HepG2 (cell line): ENCODE results near the gene INPP4B. TPM values are rescaled to one million over a fixed set of nuclear protein-coding genes. Genes with fewer than 3 reads are reported as not detected.

Experiments
- ATAC-seq: fragments of 200-7000 bp; cut with Tn5 transposase; 3 replicates; pipeline ENCODE4 v1.9.1; 2020; ENCODE audit warnings: mild to moderate bottlenecking, moderate library complexity
- BruUV-seq: library from RNA; stranded (reverse); fragments of 400-500 nt; replicated peaks from 2 replicates; lab custom pipeline; 2021; lab: Mats Ljungman, UMichigan
- CTCF ChIA-PET: fragments of 300-600 bp; formaldehyde crosslinking; extraction: SDS; loops from one replicate; lab custom pipeline; 2021; ENCODE audit warnings: low total read pairs, inconsistent platforms, low intra/inter-chr PET ratio; lab: Yijun Ruan, JAX
- POLR2A ChIA-PET: fragments of 350-600 bp; sonication (Branson Sonifier 250); formaldehyde crosslinking; loops from one replicate; lab custom pipeline; 2020; ENCODE audit warnings: antibody characterized with exemption, inconsistent platforms; lab: Yijun Ruan, JAX
- DNase-seq: peaks from one replicate; pipeline ENCODE4 v3.0.0-alpha.2; 2015; ENCODE audit warnings: low spot score
- FAIRE-seq: peaks from 3 replicates; lab custom pipeline; 2011; peaks lifted over from hg19 to GRCh38; lab: Jason Lieb, UNC
- H2AFZ ChIP-seq: one replicate; pipeline ENCODE4 v1.6.1; 2011; ENCODE audit warnings: low read length, inconsistent platforms
- H3K27ac ChIP-seq: fragments of 300-600 bp; 3 replicates; pipeline ENCODE4 v1.8.0; 2011; ENCODE audit warnings: mixed run types, mild to moderate bottlenecking, mixed read lengths, low read length, inconsistent platforms; ENCODE audit not compliant: insufficient read depth; ENCODE audit errors: extremely low read length
- H3K27me3 ChIP-seq, 2 experiments: fragments of 200-600 bp in 1 of 2; 2 replicates in 1 of 2; 3 replicates in 1 of 2; pipeline versions ENCODE4 v1.6.0 to v1.8.0; 2011; ENCODE audit warnings: low read length in 2 of 2, mild to moderate bottlenecking in 2 of 2, moderate library complexity in 2 of 2, inconsistent platforms in 1 of 2; ENCODE audit not compliant: insufficient read depth in 2 of 2, control insufficient read depth in 1 of 2
- H3K36me3 ChIP-seq, 2 experiments: fragments of 200-600 bp in 1 of 2; replicated peaks in 1 of 2; 2 replicates in 1 of 2; 3 replicates in 1 of 2; pipeline versions ENCODE4 v1.5.1 to v1.8.0; 2011; ENCODE audit warnings: low read length in 2 of 2, inconsistent platforms in 1 of 2; ENCODE audit not compliant: insufficient read depth in 2 of 2, control insufficient read depth in 1 of 2
- H3K4me1 ChIP-seq: 2 replicates; pipeline ENCODE4 v1.5.1; 2012; ENCODE audit warnings: low read length, inconsistent platforms; ENCODE audit not compliant: insufficient read depth
- H3K4me2 ChIP-seq: 2 replicates; pipeline ENCODE4 v1.6.0; 2011; ENCODE audit warnings: low read depth, low read length, inconsistent platforms
- H3K4me3 ChIP-seq, 3 experiments: fragments of 200-600 bp in 1 of 3; sonication (generic), shearing (Covaris generic) in 1 of 3; replicated peaks in 1 of 3; 2 replicates each; pipeline ENCODE4 v1.5.1; 2011 to 2016; ENCODE audit warnings: low read length in 3 of 3, inconsistent platforms in 2 of 3, low read depth in 2 of 3, mild to moderate bottlenecking in 2 of 3, control low read depth in 1 of 3, mixed read lengths in 1 of 3; ENCODE audit not compliant: insufficient read depth in 1 of 3
- H3K79me2 ChIP-seq: one replicate; pipeline ENCODE4 v1.6.1; 2011; ENCODE audit warnings: low read length, inconsistent platforms; ENCODE audit not compliant: insufficient read depth
- H3K9ac ChIP-seq: 2 replicates; pipeline ENCODE4 v1.6.0; 2011; ENCODE audit warnings: mild to moderate bottlenecking, low read depth, low read length, inconsistent platforms; ENCODE audit not compliant: insufficient read depth
- H3K9me3 ChIP-seq: 2 replicates; pipeline ENCODE4 v1.5.1; 2012; ENCODE audit warnings: mild to moderate bottlenecking, low read length
- H4K20me1 ChIP-seq: 2 replicates; pipeline ENCODE4 v1.6.0; 2011; ENCODE audit warnings: inconsistent platforms, mild to moderate bottlenecking, low read length, moderate library complexity; ENCODE audit not compliant: insufficient read depth
- ARNT ChIP-seq: fragments of 450-650 bp; IDR thresholded peaks from 2 replicates; pipeline ENCODE4 v1.6.1; 2017
- KDM2A ChIP-seq: sonication (generic); formaldehyde crosslinking; IDR thresholded peaks from 2 replicates; pipeline ENCODE4 v1.4.0; 2020; ENCODE audit warnings: low read depth, missing genetic modification reagents, borderline replicate concordance
- MXD3 ChIP-seq: IDR thresholded peaks from 2 replicates; pipeline ENCODE4 v1.6.1; 2016; ENCODE audit warnings: mild to moderate bottlenecking, missing biosample characterization, missing genetic modification reagents
- NFKBIZ ChIP-seq: IDR thresholded peaks from 2 replicates; pipeline ENCODE4 v1.6.1; 2018; ENCODE audit warnings: missing genetic modification reagents, missing compliant biosample characterization
- NR2F2 ChIP-seq: IDR thresholded peaks from 2 replicates; pipeline ENCODE4 v1.6.1; 2012; ENCODE audit warnings: low read depth, inconsistent platforms, borderline replicate concordance
- THRA ChIP-seq: sonication (generic); formaldehyde crosslinking; IDR thresholded peaks from 2 replicates; pipeline ENCODE4 v1.4.0; 2020; ENCODE audit warnings: missing genetic modification reagents, borderline replicate concordance
- ZC3H4 ChIP-seq: sonication (generic); formaldehyde crosslinking; IDR thresholded peaks from 2 replicates; pipeline ENCODE4 v1.4.0; 2020; ENCODE audit warnings: missing genetic modification reagents, borderline replicate concordance
- ZFYVE20 ChIP-seq: sonication (generic); formaldehyde crosslinking; IDR thresholded peaks from 2 replicates; pipeline ENCODE4 v1.8.0; 2023; ENCODE audit warnings: low read depth, mild to moderate bottlenecking, moderate library complexity, missing genetic modification reagents, borderline replicate concordance
- ZNF558 ChIP-seq: sonication (generic); formaldehyde crosslinking; IDR thresholded peaks from 2 replicates; pipeline ENCODE4 v1.9.0; 2022; ENCODE audit warnings: mild to moderate bottlenecking, missing genetic modification reagents, borderline replicate concordance
- ZNF562 ChIP-seq: sonication (generic); formaldehyde crosslinking; IDR thresholded peaks from 2 replicates; pipeline ENCODE4 v1.8.0; 2022; ENCODE audit warnings: missing genetic modification reagents, borderline replicate concordance
- ZNF773 ChIP-seq: sonication (generic); formaldehyde crosslinking; IDR thresholded peaks from 2 replicates; pipeline ENCODE4 v1.4.0; 2020; ENCODE audit warnings: missing genetic modification reagents, borderline replicate concordance
- ZNF850 ChIP-seq: sonication (generic); formaldehyde crosslinking; conservative IDR thresholded peaks from 2 replicates; pipeline ENCODE4 v1.9.0; 2021; ENCODE audit warnings: mild to moderate bottlenecking, missing genetic modification reagents
- ZSCAN12 ChIP-seq: sonication (generic); formaldehyde crosslinking; IDR thresholded peaks from 2 replicates; pipeline ENCODE4 v1.9.0; 2021; ENCODE audit warnings: mild to moderate bottlenecking, missing genetic modification reagents
- WGBS: methylation state at CpG from one replicate; pipeline ENCODE4 v1.1.6; 2017; ENCODE audit warnings: low lambda C conversion rate; 5-methylcytosine and 5-hydroxymethylcytosine counted together
- in situ Hi-C: cut with HindIII; loops from 2 replicates; pipeline ENCODE4 v1.10.0; 2017; ENCODE audit warnings: low pct_unique_long_range_greater_than_20kb; ENCODE audit not compliant: extremely low pct_ligation_motif_present
- intact Hi-C: fragments of 100-400 bp; cut with micrococcal nuclease; formaldehyde crosslinking; loops from one replicate; pipeline ENCODE4 v1.10.0; 2022; ENCODE audit not compliant: unreplicated experiment
- polyA plus RNA-seq, 8 experiments: library from polyadenylated mRNA; depleted of rRNA in 3 of 8; stranded (reverse) in 7 of 8; unstranded in 1 of 8; fragments of >200 nt; fragmentation: Illumina TruSeq in 4 of 8; extraction: Trizol in 4 of 8; gene quantifications; 2 replicates each; pipeline versions ENCODE4 v1.2.1 to v1.2.3, GENCODE V29; 2011 to 2016; ENCODE audit warnings: low read depth in 4 of 8, missing spikeins in 1 of 8, mixed read lengths in 1 of 8; ENCODE audit not compliant: insufficient read depth in 1 of 8
- total RNA-seq, 5 experiments: library from RNA; depleted of rRNA; stranded (reverse); fragments of >200 nt; fragmentation: Illumina TruSeq; extraction: Trizol; gene quantifications; 2 replicates each; pipeline ENCODE4 v1.2.3, GENCODE V29; 2016; ENCODE audit warnings: low read depth in 1 of 5

The INPP4B gene
- total and polyA plus RNA-seq, 2 of the 13 experiments (the other 11 are each of a cell fraction or from before 2014, with no cell fraction given) = not detected

- WGBS = 3% methylated on average over 2 of the region's 2 CpGs
- in situ Hi-C loops = no loop called here
- no TSS peak for BruUV-seq
- no peaks in the 10 kb centered on the region for H3K36me3 ChIP-seq
- H3K9me3 ChIP-seq = no peaks in the 10 kb centered on the region
- H3K27me3 ChIP-seq = no peaks in the 10 kb centered on the region; a peak in 1 of 5 replicates
- intact Hi-C loops = no loop called here
- no peak overlapping the region for H3K4me2 ChIP-seq
- H3K79me2 ChIP-seq = no peaks in the 10 kb centered on the region
- no peaks in the 10 kb centered on the region for H4K20me1 ChIP-seq
- no peak overlapping the region for H2AFZ ChIP-seq
- ATAC-seq (no peak), FAIRE-seq (no peak), DNase-seq (no peak)
- no peak overlapping the region for H3K4me3 ChIP-seq
- CTCF ChIA-PET = no interaction called here
- no peak overlapping the region for H3K9ac ChIP-seq
- TF ChIP-seq THRA (CRISPR knock-in tag) = no peak
- TF ChIP-seq ZFYVE20 = no peak
- no peak for TF ChIP-seq ZC3H4 (CRISPR knock-in tag)
- no peak for TF ChIP-seq ARNT
- no peak for TF ChIP-seq KDM2A (CRISPR knock-in tag)
- TF ChIP-seq MXD3 = no peak
- no peaks in the 10 kb centered on the region for H3K4me1 ChIP-seq
- POLR2A ChIA-PET = no interaction called here
- no peak overlapping the region for H3K27ac ChIP-seq
Observed at GRCh38 chr4:142418697-142419096, 427.4 kb downstream of the INPP4B start.

GRCh38 chr4:142416711-142417275 is 429.3 kb downstream of the INPP4B start:
- intact Hi-C loops (no loop called here), in situ Hi-C loops (no loop called here)
- 4% methylated on average over 5 of the region's 5 CpGs for WGBS
- H3K4me3 ChIP-seq = no peak overlapping the region
- no peaks in the 10 kb centered on the region; a peak in 1 of 5 replicates for H3K27me3 ChIP-seq
- no peak for FAIRE-seq
- H3K4me1 ChIP-seq = no peaks in the 10 kb centered on the region
- no TSS peak for BruUV-seq
- H3K4me2 ChIP-seq = no peak overlapping the region
- CTCF ChIA-PET = no interaction called here
- H3K79me2 ChIP-seq = no peaks in the 10 kb centered on the region
- no peak for ATAC-seq
- H3K36me3 ChIP-seq = no peaks in the 10 kb centered on the region
- no peak overlapping the region for H3K27ac ChIP-seq
- no peak overlapping the region for H3K9ac ChIP-seq
- no peaks in the 10 kb centered on the region for H3K9me3 ChIP-seq
- H2AFZ ChIP-seq = no peak overlapping the region
- no peak for DNase-seq
- POLR2A ChIA-PET = no interaction called here
- no peaks in the 10 kb centered on the region for H4K20me1 ChIP-seq
- TF ChIP-seq ZSCAN12 (no peak), ZNF562 (CRISPR knock-in tag) (no peak), NR2F2 (no peak), NFKBIZ (CRISPR knock-in tag) (no peak), ZNF558 (no peak), ZNF773 (CRISPR knock-in tag) (no peak), ZNF850 (no peak)
